Coronary artery (tissue), 2 donors: ENCODE measurements around the gene NUTM2F.
"Not testable (repeated sequence)": the region's sequence is repeated elsewhere in the genome, so short reads cannot be mapped to it uniquely, and the experiment has no call there.

Experiments
- DNase-seq: peaks from one replicate; pipeline ENCODE4 v3.0.0-alpha.2; 2017; ENCODE audit warnings: low spot score
- H3K27ac ChIP-seq, 2 donors: fragments of 200-600 bp; sonication (generic); one replicate each; pipeline ENCODE4 v1.5.1; 2016 to 2019
- H3K4me3 ChIP-seq: fragments of 200-600 bp; sonication (generic); 2 replicates; pipeline ENCODE4 v1.5.1; 2016; ENCODE audit warnings: mild to moderate bottlenecking, moderate library complexity
- CTCF ChIP-seq: fragments of 200-600 bp; sonication (generic); IDR thresholded peaks from one replicate; pipeline ENCODE4 v1.5.1; 2019; ENCODE audit warnings: antibody characterized with exemption

NUTM2F gene

GRCh38 chr9:94277885-94278536 is 50.4 kb downstream of the NUTM2F start:
- DNase-seq = no peak
- TF ChIP-seq CTCF = no peak
- no peak overlapping the region for H3K27ac ChIP-seq
- H3K4me3 ChIP-seq = no peak overlapping the region

- H3K27ac ChIP-seq, H3K4me3 ChIP-seq, DNase-seq: not testable (repeated sequence)
Measured at GRCh38 chr9:94277029-94277428, 51.4 kb downstream of the NUTM2F start.

- no peak for DNase-seq
- Histone ChIP-seq H3K4me3 (no peak overlapping the region), H3K27ac (peak overlapping the region in 1 of 2 donors; percentile 37)
- TF ChIP-seq CTCF = no peak
Measured at GRCh38 chr9:94270009-94270408, 58.4 kb downstream of the NUTM2F start.

- Histone ChIP-seq H3K27ac (peak overlapping the region in 1 of 2 donors; percentile 32), H3K4me3 (no peak overlapping the region)
- no peak for TF ChIP-seq CTCF
- DNase-seq = no peak
Measured at GRCh38 chr9:94269264-94269663, 59.2 kb downstream of the NUTM2F start.
